ENCODE data around the gene GABRD. TPM values are rescaled to one million over a fixed set of nuclear protein-coding genes. Genes with fewer than 3 reads are reported as not detected.
A peak's percentile ranks its signal among the peaks of the same experiment; 100 is the strongest.

The GABRD gene
- total RNA-seq, 1 experiment from 2014 or later = not detected

DNA sequence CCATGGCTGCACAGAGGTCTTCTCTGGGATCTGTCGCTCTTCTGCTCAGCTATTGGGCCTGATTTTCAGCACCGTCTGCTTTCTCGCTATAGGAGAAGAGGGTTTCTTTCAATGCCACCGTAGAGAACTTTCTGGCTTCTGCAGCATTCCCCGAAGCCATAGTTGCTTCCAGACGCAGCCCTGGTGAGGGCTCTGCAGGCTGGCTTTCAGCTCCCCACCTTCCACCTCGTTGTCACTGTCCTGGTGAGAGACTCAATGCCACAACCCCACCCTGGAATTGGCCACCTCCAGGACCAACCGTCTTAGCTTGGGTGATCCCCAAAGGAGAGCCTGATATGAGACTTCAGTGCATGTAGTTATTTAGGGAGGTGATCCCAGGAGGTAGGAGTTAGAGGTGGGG is 19.1 kb downstream of the GABRD start:
- DNase-seq (ENCODE audit: low read depth) = no peak

- no peak for DNase-seq (ENCODE audit: low read depth)
These were observed 20.1 kb downstream of the GABRD start for GRCh38 chr1:2039251-2039650.

GRCh38 chr1:2041305-2041704 is 22.2 kb downstream of the GABRD start:
- no peak for DNase-seq (ENCODE audit: low read depth)

GRCh38 chr1:2041887-2042286 is 22.7 kb downstream of the GABRD start:
- no peak for DNase-seq (ENCODE audit: low read depth)

- DNase-seq (ENCODE audit: low read depth) = no peak
These were observed 24.0 kb downstream of the GABRD start for GRCh38 chr1:2042830-2043773.

GRCh38 chr1:2043886-2044285 is 24.7 kb downstream of the GABRD start:
- DNase-seq (ENCODE audit: low read depth) = no peak

DNA sequence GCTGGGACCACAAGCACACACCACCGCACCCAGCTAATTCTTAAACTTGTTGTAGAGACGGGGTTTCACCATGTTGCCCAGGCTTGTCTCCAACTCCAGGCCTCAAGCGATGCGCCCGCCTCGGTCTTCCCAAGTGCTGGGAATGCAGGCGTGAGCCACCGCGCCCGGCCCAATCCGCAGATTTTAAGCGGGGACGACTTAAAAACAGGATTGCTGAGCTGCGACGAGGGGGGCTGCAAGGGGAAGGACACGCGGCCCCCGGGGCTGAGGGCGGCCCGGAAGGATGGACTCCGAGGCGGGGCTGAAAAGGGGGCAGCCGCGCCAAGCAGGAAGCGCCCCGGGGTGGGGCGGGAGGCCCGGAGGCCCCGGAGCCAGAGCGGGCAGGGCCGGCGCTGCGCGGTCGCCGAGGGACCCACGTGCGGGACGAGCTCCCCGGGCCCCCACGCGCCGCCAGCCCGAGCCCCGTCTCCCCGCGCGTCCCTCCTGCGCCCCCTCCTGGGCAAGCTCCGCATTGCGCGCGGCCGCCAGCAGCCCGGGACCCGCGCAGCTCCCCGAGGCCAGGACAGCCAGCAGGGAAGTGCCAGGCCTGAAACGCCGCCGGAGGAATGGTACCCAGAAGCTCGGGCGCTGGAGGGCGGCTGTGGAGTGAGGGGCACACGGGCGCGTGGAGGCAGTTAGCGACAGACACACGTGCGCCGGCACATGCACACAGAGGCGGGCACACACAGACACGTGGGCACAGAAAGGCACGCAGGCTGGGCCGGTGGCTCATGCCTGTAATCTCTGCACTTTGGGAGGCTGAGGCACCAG is 25.6 kb downstream of the GABRD start:
- peak; percentile 26 for DNase-seq (ENCODE audit: low read depth)

- no peak for DNase-seq (ENCODE audit: low read depth)
These were observed 26.5 kb downstream of the GABRD start for GRCh38 chr1:2045468-2046173.

DNA sequence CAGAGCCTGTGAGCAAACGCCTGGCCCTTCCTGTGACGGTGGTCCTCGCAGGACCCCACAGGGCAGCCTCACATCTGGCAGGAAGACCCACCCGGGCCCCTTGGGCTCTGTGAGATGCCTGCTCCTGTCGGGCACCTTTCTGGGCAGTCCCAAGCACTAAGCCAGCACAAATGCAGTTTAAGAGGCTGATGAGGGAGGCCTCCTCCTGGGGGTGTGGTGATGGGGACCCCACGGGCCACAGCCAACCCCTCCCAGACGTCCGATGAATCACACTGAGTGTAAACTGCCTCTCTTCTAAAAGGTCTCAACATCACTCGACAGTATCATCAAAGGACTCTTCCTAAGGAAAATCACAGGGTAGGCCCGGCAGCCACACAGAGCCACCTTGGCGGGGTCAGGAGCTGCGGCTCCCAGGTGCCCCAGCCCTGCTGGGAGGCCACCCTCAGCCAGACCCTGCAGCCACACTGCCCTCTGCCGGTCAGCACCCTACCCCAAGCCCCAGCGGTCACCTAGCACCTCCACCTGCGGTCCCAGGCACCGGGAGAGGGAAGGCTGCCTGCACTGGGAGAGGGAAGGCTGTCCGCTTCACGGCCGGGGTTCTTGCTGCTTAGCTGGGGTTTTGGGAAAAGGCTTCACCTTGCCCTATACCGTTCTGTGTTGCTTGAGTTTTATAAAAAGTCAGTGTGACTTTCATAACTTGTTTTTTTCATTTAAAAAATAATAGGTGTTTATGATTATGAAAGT is 27.2 kb downstream of the GABRD start:
- DNase-seq (ENCODE audit: low read depth) = no peak

DNA sequence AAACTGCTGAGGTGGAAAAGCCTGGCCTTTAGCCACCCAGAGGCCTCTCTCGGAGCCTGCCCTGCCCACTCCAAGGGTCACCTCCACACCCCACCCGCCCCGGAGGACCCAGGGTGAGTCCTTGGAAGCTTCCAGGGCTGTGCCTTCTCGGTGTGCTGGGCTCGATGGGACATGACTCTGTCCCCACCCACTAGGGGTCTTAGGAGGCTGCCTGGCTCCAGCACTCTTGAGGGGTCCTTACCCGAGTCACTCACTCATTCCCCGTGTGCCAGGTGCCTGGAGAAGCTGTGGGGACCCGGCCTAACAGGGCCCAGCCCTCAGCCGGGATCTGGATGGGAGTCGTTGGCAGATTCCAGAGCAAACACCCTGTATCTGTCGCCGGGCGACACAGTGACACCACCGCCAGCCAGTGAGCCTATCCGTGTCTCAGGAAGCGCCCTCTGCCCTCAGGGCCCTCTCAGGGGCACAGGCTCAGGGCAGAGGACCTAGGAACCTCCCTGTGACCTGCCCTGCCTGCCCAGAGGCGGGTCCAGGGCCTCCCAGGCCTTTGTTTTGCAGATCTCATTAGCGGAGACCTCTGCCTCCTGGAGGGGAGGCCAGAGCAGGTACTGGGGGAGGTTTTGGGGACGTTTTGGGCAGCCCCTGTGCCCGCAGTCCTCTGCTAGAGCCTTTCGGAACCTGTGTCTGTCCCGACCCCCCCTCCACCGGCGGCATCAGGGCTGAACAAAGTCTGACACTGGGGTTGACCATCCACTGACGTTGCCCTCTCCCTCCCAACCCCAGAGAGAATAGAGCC is 28.0 kb downstream of the GABRD start:
- DNase-seq (ENCODE audit: low read depth) = no peak

DNA sequence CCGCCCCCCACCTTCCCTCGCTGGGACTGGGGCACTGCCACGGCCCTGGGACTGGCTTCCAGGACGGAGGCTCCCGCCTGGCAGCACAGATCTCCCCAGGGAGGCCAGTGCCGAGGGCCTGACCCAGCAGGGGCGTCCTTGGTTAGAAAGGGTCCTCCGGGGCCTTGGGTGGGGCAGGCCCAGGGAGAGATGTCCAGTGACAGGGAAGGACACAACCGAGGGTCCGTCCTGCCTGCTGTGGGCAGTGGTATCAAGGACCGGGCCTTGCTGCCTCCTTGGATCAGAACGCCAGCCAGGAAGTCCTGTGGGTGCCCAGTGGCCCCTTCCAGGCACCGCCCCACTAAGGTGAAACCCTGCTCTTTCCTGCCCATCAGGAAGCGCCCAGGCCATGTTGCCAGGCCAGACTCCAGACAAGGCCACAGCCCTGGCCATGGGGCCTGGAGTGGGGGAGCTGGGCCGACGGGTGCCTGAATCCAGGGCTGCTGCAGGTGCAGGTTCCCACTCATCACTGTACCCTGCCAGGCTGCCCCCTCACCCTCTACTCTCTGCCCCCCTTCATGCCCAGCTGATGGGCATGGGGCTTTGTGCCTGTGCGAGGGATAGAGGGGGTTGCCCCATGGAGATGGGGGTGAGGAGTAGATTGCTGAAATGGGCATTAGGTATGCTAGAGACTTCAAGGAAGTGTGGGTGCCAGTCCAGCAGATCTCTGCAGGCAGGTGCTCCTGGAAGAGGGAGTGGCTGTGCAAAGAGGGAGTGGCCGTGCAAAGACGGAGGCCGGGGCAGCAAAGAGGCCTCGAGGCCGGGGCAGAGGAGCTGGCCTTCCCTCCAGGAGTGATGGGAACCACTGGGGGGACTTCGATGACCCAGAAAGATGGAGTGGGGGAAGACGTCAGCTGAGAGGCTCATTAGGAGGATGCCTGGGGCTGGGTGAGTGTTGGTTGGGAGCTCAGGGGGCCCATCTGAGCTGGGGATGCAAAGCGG is 28.9 kb downstream of the GABRD start:
- DNase-seq (ENCODE audit: low read depth) = no peak

GRCh38 chr1:2049225-2049717 is 30.1 kb downstream of the GABRD start:
- DNase-seq (ENCODE audit: low read depth) = no peak

- no peak for DNase-seq (ENCODE audit: low read depth)
These were observed 30.7 kb downstream of the GABRD start, which contains the start of gene PRKCZ for GRCh38 chr1:2049718-2050431. PRKCZ (plus strand) TSS chr1:2050411; CDS start chr1:2050631, 220 bp downstream.

- no peak for DNase-seq (ENCODE audit: low read depth)
These were observed 31.3 kb downstream of the GABRD start for GRCh38 chr1:2050461-2050792.

DNA sequence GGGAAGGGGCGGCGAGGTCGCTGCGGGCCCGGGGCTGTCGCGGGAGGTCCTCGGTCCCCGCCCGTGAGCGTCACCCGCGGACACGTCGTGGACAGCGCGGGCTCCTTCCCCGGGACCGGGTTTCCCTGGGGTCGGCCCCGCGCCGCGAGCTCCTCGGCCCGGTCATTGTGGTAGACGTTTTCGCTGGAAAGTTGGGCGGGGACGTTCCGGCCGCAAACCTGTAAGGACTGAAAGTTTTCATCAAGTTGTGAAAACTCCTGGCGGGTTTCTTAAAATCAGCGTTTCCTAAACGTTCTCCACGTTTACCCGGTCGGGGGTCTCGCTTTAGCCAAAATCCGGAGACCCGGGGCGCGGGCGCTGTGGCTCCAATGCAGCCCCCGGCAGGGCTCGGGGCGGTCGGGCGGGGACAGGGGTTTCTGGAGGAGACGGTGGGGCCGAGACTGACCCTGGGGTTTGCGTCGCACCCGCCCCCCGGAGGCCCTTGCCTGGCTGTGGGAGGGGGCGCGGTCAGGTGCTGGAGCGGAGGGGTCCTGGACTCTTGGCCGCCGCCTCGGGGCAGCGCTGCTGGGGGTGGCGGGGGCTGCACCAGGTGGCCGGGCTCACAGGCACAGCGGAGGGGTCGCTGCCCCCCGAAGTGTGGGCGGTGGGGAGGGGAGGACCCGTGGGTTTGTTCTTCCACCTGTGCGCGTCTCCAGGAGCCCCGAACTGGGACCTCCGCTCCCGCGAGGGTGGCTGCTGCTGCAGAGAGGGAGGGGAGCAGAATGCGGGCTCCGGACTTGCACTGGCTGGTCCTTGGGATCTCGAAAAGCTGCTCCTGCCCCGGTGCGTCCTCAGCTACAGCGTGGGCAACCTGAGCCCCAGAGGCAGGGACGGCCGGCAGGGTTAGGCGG is 31.9 kb downstream of the GABRD start:
- DNase-seq (ENCODE audit: low read depth) = no peak

- no peak for DNase-seq (ENCODE audit: low read depth)
These were observed 33.0 kb downstream of the GABRD start for GRCh38 chr1:2052054-2052679.

- DNase-seq (ENCODE audit: low read depth) = no peak
These were observed 33.6 kb downstream of the GABRD start for GRCh38 chr1:2052756-2053155.
